GM19372 (cell line): ENCODE results near the gene TNC.

Experiments
- ATAC-seq: cut with Tn5 transposase; IDR thresholded peaks from one replicate; pipeline ENCODE4 v1.9.1; 2021; ENCODE audit warnings: mild to moderate bottlenecking, low read depth, moderate library complexity; ENCODE audit not compliant: unreplicated experiment

Gene TNC

GRCh38 chr9:115104908-115105307 is 13.0 kb downstream of the TNC start:
- ATAC-seq = no peak

- no peak for ATAC-seq
Measured at GRCh38 chr9:115103746-115104477, 14.0 kb downstream of the TNC start.

- no peak for ATAC-seq
Measured at GRCh38 chr9:115099901-115100300, 18.1 kb downstream of the TNC start.

GRCh38 chr9:115098226-115098965 is 19.6 kb downstream of the TNC start:
- no peak for ATAC-seq

GRCh38 chr9:115093520-115093919 is 24.4 kb downstream of the TNC start:
- ATAC-seq = no peak

- ATAC-seq = no peak
Measured at GRCh38 chr9:115090486-115090885, 27.5 kb downstream of the TNC start.

- ATAC-seq = no peak
Measured at GRCh38 chr9:115088860-115089259, 29.1 kb downstream of the TNC start.

GRCh38 chr9:115086886-115087285 is 31.1 kb downstream of the TNC start:
- no peak for ATAC-seq

- ATAC-seq = no peak
Measured at GRCh38 chr9:115086461-115086860, 31.5 kb downstream of the TNC start.

- no peak for ATAC-seq
Measured at GRCh38 chr9:115085773-115086377, 32.1 kb downstream of the TNC start.

- ATAC-seq = no peak
Measured at GRCh38 chr9:115084709-115085108, 33.2 kb downstream of the TNC start.

- ATAC-seq = no peak
Measured at GRCh38 chr9:115084157-115084556, 33.8 kb downstream of the TNC start.

GRCh38 chr9:115080242-115080641 is 37.7 kb downstream of the TNC start:
- ATAC-seq = no peak

- no peak for ATAC-seq
Measured at GRCh38 chr9:115079156-115079555, 38.8 kb downstream of the TNC start.

GRCh38 chr9:115073456-115073855 is 44.5 kb downstream of the TNC start:
- ATAC-seq = no peak

- ATAC-seq = no peak
Measured at GRCh38 chr9:115071176-115071575, 46.8 kb downstream of the TNC start.

GRCh38 chr9:115069771-115070170 is 48.2 kb downstream of the TNC start:
- no peak for ATAC-seq

- no peak for ATAC-seq
Measured at GRCh38 chr9:115069302-115069701, 48.7 kb downstream of the TNC start.

GRCh38 chr9:115068031-115068430 is 49.9 kb downstream of the TNC start:
- ATAC-seq = no peak

GRCh38 chr9:115063058-115063845 is 54.7 kb downstream of the TNC start:
- ATAC-seq = no peak
